Body of pancreas (tissue), 4 donors: ENCODE results near the gene SLC24A2.

ENCODE experiments used
- POLR2A ChIP-seq, 3 donors: fragments of 450-650 bp; IDR thresholded peaks; one replicate each; pipeline ENCODE4 v1.6.1; 2016; ENCODE audit warnings: antibody characterized with exemption in 3 of 3, mild to moderate bottlenecking in 2 of 3
- TF ChIP-seq, protein P1 (sequence below), 7 experiments: fragments of 450-650 bp in 4 of 7; fragments of 200-600 bp in 3 of 7; sonication (generic) in 3 of 7; IDR thresholded peaks; one replicate each; pipeline ENCODE4 v1.5.1; 2016 to 2019; ENCODE audit warnings: antibody characterized with exemption in 7 of 7

DNA sequence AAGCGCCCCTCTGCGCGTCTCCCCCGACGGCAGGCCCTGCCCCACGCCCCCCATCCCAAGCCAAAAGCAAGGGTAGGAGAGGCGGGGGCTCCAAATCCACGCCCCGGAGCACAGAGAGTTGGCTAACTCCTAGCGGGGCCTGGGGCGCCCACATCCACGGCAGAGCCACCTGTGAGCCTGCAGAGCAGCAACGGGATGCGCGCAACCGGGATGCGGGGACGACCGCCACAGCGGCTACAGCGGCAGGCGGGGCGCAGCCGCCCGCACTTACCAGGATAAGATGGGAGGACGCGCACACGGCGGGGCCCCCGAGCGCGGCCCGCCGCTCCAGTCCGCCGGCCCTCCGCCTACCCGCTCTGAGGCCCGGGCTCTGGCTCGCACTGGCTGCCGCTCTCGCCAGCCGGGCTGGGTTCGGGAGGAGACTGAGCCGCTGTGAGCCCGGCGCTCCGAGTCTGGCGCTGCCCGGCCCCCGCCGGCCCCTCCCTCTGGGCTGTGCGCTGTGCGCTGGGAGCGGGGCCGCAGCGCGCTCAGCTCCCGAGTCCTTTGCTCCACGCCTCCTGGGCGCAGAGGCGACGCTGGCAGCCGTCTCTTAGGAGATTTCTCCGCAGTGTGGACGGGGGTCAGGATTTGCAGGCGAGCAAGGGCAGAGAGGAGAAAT, at the start of gene SLC24A2:
- TF ChIP-seq, protein P1, sequence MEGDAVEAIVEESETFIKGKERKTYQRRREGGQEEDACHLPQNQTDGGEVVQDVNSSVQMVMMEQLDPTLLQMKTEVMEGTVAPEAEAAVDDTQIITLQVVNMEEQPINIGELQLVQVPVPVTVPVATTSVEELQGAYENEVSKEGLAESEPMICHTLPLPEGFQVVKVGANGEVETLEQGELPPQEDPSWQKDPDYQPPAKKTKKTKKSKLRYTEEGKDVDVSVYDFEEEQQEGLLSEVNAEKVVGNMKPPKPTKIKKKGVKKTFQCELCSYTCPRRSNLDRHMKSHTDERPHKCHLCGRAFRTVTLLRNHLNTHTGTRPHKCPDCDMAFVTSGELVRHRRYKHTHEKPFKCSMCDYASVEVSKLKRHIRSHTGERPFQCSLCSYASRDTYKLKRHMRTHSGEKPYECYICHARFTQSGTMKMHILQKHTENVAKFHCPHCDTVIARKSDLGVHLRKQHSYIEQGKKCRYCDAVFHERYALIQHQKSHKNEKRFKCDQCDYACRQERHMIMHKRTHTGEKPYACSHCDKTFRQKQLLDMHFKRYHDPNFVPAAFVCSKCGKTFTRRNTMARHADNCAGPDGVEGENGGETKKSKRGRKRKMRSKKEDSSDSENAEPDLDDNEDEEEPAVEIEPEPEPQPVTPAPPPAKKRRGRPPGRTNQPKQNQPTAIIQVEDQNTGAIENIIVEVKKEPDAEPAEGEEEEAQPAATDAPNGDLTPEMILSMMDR (IDR thresholded peaks at IDR 0.05), result no peak
- no peak for TF ChIP-seq POLR2A (IDR thresholded peaks at IDR 0.05)
